PFSK-1 (cell line): ENCODE measurements around the gene NRDE2.

Source experiments
- FOXP2 ChIP-seq: optimal IDR thresholded peaks from 2 replicates; pipeline ENCODE3; 2011; ENCODE audit warnings: borderline replicate concordance, control low read depth, inconsistent platforms; ENCODE audit not compliant: insufficient read depth; ENCODE audit errors: extremely low read length, extremely low read depth
- POLR2AphosphoS5 ChIP-seq: IDR thresholded peaks from 2 replicates; pipeline ENCODE4 v1.6.1; 2012; ENCODE audit warnings: low read depth, mild to moderate bottlenecking, control low read depth, low read length, moderate library complexity
- TAF1 ChIP-seq: IDR thresholded peaks from 2 replicates; pipeline ENCODE4 v1.6.1; 2012; ENCODE audit warnings: low read length, control low read depth, borderline replicate concordance; ENCODE audit not compliant: insufficient read depth
- TF ChIP-seq, protein P1 (sequence below), 2 experiments: IDR thresholded peaks; 2 replicates each; pipeline versions ENCODE4 v1.6.1 to v1.8.0; 2011 to 2012; ENCODE audit warnings: low read depth in 2 of 2, low read length in 2 of 2, control low read depth in 1 of 2, inconsistent platforms in 1 of 2, mild to moderate bottlenecking in 1 of 2, moderate library complexity in 1 of 2; ENCODE audit not compliant: insufficient read depth in 1 of 2

- no peak for TF ChIP-seq TAF1
- TF ChIP-seq, protein P1, sequence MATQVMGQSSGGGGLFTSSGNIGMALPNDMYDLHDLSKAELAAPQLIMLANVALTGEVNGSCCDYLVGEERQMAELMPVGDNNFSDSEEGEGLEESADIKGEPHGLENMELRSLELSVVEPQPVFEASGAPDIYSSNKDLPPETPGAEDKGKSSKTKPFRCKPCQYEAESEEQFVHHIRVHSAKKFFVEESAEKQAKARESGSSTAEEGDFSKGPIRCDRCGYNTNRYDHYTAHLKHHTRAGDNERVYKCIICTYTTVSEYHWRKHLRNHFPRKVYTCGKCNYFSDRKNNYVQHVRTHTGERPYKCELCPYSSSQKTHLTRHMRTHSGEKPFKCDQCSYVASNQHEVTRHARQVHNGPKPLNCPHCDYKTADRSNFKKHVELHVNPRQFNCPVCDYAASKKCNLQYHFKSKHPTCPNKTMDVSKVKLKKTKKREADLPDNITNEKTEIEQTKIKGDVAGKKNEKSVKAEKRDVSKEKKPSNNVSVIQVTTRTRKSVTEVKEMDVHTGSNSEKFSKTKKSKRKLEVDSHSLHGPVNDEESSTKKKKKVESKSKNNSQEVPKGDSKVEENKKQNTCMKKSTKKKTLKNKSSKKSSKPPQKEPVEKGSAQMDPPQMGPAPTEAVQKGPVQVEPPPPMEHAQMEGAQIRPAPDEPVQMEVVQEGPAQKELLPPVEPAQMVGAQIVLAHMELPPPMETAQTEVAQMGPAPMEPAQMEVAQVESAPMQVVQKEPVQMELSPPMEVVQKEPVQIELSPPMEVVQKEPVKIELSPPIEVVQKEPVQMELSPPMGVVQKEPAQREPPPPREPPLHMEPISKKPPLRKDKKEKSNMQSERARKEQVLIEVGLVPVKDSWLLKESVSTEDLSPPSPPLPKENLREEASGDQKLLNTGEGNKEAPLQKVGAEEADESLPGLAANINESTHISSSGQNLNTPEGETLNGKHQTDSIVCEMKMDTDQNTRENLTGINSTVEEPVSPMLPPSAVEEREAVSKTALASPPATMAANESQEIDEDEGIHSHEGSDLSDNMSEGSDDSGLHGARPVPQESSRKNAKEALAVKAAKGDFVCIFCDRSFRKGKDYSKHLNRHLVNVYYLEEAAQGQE (IDR thresholded peaks at IDR 0.05; ENCODE audit: insufficient read depth in 1 of 2, low read depth in 2 of 2, low read length in 2 of 2): no peak
- TF ChIP-seq FOXP2: no peak
- no peak for TF ChIP-seq POLR2AphosphoS5
These were observed 41.3 kb downstream of the NRDE2 start for GRCh38 chr14:90290337-90291011.
